Calu3 (cell line): ENCODE results near the gene MYO10. TPM values are rescaled to one million over a fixed set of nuclear protein-coding genes. Genes with fewer than 3 reads are reported as not detected.

Experiments used
- BruUV-seq: library from RNA; stranded (reverse); fragments of 400-500 nt; replicated peaks from 2 replicates; lab custom pipeline; 2021; lab: Mats Ljungman, UMichigan
- CTCF ChIA-PET: fragments of 300-600 bp; sonication (Branson Sonifier 250); formaldehyde crosslinking; loops from one replicate; lab custom pipeline; 2022; ENCODE audit warnings: antibody characterized with exemption; lab: Charles Lee
- DNase-seq: peaks from one replicate; pipeline ENCODE4 v3.0.0; 2022
- H3K27ac Mint-ChIP-seq: one replicate; pipeline ENCODE4 v1.8.0; 2022; ENCODE audit warnings: mixed read lengths; ENCODE audit not compliant: unreplicated experiment
- H3K27me3 Mint-ChIP-seq: one replicate; pipeline ENCODE4 v1.8.0; 2022; ENCODE audit warnings: mixed read lengths; ENCODE audit not compliant: unreplicated experiment
- H3K36me3 Mint-ChIP-seq: one replicate; pipeline ENCODE4 v1.8.0; 2022; ENCODE audit warnings: mild to moderate bottlenecking, moderate library complexity, mixed read lengths; ENCODE audit not compliant: insufficient read depth, unreplicated experiment
- H3K4me1 Mint-ChIP-seq: one replicate; pipeline ENCODE4 v1.8.0; 2022; ENCODE audit warnings: mild to moderate bottlenecking, low read depth, mixed read lengths; ENCODE audit not compliant: unreplicated experiment
- H3K4me3 Mint-ChIP-seq: one replicate; pipeline ENCODE4 v1.8.0; 2022; ENCODE audit warnings: mild to moderate bottlenecking, low read depth, moderate library complexity, mixed read lengths; ENCODE audit not compliant: unreplicated experiment
- H3K9me3 Mint-ChIP-seq: one replicate; pipeline ENCODE4 v1.8.0; 2022; ENCODE audit warnings: low read depth, mixed read lengths; ENCODE audit not compliant: unreplicated experiment
- intact Hi-C: fragments of 100-400 bp; cut with micrococcal nuclease; formaldehyde crosslinking; loops from one replicate; pipeline ENCODE4 v1.10.0; 2022; ENCODE audit not compliant: unreplicated experiment
- total RNA-seq: library from RNA; stranded (reverse); gene quantifications from 2 replicates; pipeline ENCODE4 v1.2.3, GENCODE V29; 2022
- TF ChIP-seq, protein P1 (sequence below): fragments of 200-600 bp; IDR thresholded peaks from one replicate; pipeline ENCODE4 v1.8.0; 2022; ENCODE audit warnings: antibody characterized with exemption; ENCODE audit not compliant: unreplicated experiment

The MYO10 gene
- total RNA-seq, 1 experiment from 2014 or later = 101 TPM

GRCh38 chr5:16713386-16713928 lies 222.6 kb downstream of the MYO10 start:
- BruUV-seq = no TSS peak
- CTCF ChIA-PET = no interaction called here
- Mint-ChIP-seq H3K4me3 (no peak overlapping the region), H3K9me3 (no peaks in the 10 kb centered on the region), H3K27ac (no peak overlapping the region), H3K36me3 (peaks cover 55% of the 10 kb centered on the region), H3K4me1 (peaks cover 25% of the 10 kb centered on the region), H3K27me3 (no peaks in the 10 kb centered on the region)
- intact Hi-C loops = no loop called here
- TF ChIP-seq, protein P1, sequence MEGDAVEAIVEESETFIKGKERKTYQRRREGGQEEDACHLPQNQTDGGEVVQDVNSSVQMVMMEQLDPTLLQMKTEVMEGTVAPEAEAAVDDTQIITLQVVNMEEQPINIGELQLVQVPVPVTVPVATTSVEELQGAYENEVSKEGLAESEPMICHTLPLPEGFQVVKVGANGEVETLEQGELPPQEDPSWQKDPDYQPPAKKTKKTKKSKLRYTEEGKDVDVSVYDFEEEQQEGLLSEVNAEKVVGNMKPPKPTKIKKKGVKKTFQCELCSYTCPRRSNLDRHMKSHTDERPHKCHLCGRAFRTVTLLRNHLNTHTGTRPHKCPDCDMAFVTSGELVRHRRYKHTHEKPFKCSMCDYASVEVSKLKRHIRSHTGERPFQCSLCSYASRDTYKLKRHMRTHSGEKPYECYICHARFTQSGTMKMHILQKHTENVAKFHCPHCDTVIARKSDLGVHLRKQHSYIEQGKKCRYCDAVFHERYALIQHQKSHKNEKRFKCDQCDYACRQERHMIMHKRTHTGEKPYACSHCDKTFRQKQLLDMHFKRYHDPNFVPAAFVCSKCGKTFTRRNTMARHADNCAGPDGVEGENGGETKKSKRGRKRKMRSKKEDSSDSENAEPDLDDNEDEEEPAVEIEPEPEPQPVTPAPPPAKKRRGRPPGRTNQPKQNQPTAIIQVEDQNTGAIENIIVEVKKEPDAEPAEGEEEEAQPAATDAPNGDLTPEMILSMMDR = no peak
- no peak for DNase-seq

DNA sequence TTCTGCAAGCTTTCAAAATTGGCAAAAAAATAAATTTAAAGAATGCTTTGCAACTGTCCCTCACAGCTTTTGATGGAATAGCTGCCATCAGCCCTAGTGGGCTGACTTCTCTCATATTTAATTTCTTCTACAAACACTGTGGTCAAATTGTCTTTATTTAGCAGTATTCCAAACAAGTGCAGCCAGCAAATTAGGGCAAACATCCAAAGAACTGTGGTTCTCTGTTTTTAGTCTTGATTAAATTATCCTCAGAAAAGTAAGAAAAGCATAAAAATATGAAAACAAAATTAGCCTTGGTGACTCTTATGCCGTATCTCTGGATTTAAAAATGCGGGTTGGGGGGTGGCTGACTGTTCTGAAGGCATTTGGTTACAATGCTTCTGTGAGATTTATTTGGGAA lies 223.5 kb downstream of the MYO10 start:
- DNase-seq = no peak
- TF ChIP-seq, protein P1 = no peak
- no TSS peak for BruUV-seq
- Mint-ChIP-seq H3K36me3 (peaks cover 63% of the 10 kb centered on the region), H3K4me1 (peaks cover 24% of the 10 kb centered on the region), H3K27ac (no peak overlapping the region), H3K27me3 (no peaks in the 10 kb centered on the region), H3K9me3 (no peaks in the 10 kb centered on the region), H3K4me3 (no peak overlapping the region)
- CTCF ChIA-PET = no interaction called here
- intact Hi-C loops = no loop called here

GRCh38 chr5:16712178-16712577 lies 223.9 kb downstream of the MYO10 start:
- CTCF ChIA-PET = no interaction called here
- Mint-ChIP-seq H3K36me3 (peaks cover 67% of the 10 kb centered on the region), H3K27me3 (no peaks in the 10 kb centered on the region), H3K9me3 (no peaks in the 10 kb centered on the region), H3K4me3 (no peak overlapping the region), H3K27ac (no peak overlapping the region), H3K4me1 (peaks cover 20% of the 10 kb centered on the region)
- intact Hi-C loops = no loop called here
- no peak for DNase-seq
- TF ChIP-seq, protein P1 = no peak
- BruUV-seq = no TSS peak

DNA sequence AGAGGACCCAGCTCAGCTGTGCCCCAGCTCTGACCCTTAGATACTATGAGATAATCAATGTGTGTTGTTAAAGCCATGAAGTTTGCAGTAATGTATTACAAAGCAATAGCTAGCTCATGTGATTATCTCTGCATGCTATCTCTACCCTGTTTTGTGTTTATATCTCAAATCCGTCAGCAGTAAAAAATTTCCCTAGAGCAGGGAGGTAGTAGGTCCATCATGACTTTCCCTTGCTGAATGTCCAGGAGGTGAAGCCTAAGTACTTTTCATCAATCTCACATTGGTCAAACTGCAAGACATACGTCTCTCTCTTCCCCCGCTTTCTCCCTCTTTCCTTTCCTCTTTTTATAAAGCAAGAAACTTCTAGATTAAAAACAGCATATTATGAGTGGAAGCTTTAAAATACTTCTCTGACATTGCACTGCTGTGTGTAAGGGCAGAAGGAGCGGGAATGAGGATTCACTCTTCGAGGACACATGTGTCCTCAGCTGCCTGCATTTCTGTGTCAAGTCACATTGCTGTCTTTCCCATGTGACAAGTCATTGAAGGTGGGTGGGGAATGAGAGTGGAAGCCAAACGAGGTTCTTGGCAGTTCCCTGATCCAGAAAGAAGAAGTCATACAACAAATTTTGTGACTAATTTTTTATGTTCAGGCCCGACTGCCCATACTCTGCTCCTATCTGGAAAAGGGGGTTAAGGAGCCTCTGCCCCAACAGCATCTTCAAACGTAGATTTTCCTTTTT lies 226.2 kb downstream of the MYO10 start:
- Mint-ChIP-seq H3K4me1 (peaks cover 8% of the 10 kb centered on the region), H3K9me3 (no peaks in the 10 kb centered on the region), H3K27ac (no peak overlapping the region), H3K27me3 (no peaks in the 10 kb centered on the region), H3K36me3 (peaks cover 78% of the 10 kb centered on the region), H3K4me3 (no peak overlapping the region)
- intact Hi-C loops = no loop called here
- BruUV-seq = no TSS peak
- DNase-seq = no peak
- TF ChIP-seq, protein P1 = no peak
- CTCF ChIA-PET = no interaction called here
